ENCODE results near the gene KLHL26. TPM values are rescaled to one million over a fixed set of nuclear protein-coding genes. Genes with fewer than 3 reads are reported as not detected.

Gene KLHL26
- 3.7 to 5.5 TPM (median 3.9 TPM) in 5 replicates for total RNA-seq (2022; extraction: Qiagen RNA extraction)

DNA sequence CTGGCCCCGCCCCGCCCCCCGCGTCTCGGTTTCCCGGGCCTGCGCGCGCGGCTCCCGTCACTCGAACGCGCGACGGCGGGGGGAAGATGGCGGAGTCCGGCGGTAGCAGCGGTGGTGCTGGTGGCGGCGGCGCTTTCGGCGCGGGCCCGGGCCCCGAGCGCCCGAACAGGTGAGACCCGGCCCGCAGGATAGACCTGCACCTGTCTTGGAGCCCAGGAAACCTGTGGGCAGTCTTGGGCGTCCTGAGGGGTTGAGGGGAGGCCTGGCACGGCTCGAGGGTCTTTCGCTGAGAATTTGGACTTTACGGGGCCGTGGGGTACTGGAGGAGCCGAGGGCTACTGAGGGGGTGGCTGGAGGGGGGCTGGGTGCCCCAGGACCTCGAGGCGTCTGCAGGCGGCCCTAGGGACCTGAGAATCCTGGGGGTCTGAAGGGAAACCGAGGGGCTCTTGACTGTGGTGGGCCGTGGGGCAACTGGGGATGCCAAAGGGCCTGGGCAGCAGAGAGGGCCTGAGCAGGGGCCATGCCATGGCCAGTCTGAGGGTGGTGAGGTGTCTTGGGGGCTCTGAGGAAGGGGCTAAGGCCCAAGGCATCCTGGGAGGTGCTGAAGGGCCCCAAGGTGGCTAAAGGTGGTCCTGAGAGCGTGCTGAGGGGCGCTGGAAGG is at the start of gene KLHL26:
TSS of gene KLHL26 (plus strand) at position 60 of the 661 bp plus-strand sequence. CDS start at position 87, 27 bp downstream.

DNA sequence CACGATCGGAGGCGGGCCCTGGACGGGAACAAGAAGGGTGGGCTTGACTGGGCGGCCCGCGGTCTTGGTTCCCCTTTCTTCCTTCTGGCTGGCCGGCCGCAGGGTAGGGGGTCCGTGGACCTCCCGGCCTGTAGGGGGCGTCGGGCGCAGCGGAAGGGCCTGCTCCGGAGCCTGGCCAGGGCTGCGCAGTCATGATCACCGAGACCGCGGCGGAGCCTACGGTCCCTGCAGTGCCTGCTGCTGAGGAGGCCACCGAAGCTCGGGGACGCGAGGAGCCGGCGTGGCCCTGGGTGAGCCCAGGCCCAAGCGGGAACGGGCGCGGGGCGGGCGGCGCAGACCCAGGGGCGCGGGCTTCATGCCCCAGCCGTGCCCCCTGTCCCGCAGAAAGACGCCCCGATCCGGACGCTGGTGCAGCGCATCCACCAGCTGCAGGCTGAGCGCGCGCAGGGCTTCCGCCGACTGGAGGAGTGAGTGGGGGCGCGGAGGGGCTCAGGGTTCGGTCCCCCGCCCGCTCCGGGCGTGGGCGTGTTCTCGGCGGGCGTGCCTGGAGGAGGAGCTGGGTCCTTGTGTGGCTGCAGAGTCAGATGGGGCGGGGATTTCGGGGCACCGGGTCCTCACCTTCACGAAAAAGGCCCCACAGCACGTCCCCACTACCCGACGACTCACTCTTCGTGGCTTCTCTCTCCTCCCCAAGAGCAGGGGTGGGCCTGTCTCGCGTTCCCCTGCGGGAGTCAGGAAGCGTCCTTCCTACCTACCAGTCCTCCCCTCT is 48.0 kb upstream of the KLHL26 start, which contains the start of gene REX1BD:
TSS of gene REX1BD (plus strand) at position 188 of the 769 bp plus-strand sequence. CDS start at position 192, 4 bp downstream.

GRCh38 chr19:18606281-18607225 is 30.3 kb upstream of the KLHL26 start, which contains the start of gene CRLF1:
TSS of gene CRLF1 (minus strand) at chr19:18606799. CDS start at chr19:18606656, 143 bp downstream.

DNA sequence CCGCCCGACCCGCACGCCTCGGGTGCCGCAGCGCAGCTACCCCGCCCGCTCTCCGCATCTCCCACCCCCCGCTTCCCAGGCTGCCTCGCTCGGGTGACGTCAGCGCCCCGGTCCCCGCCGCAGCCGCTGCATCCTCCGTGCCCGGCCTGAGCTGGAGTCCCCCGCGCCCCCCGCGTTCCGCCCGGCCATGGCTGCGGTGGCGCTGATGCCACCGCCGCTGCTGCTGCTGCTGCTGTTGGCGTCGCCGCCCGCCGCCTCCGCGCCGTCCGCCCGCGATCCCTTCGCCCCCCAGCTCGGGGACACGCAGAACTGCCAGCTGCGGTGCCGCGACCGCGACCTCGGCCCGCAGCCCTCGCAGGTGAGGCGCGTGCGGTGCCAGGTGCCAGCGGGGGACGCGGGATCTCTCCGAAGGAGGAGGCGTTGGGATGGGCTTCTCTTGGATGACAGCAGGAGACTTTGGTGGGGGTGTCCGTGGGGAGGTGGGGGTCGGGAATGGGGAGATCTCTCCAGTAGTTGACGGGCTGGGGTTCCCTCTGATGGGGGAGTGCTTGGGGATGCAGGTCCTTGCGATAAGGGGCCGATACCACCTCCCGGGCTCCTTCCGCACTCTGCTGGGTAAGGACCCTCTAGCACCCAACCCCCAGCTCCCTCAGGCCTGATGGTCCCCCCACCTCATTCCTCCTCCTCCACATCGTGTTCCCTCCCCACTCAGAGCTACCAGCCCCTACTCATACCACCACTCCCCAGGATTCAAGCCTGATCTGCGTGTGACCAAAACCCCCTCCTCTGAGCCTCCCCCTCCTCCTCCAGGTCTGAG is 23.8 kb upstream of the KLHL26 start, which contains the start of gene TMEM59L:
TSS of gene TMEM59L (plus strand) at position 99 of the 817 bp plus-strand sequence. CDS start at position 188, 89 bp downstream.

GRCh38 chr19:18683109-18683957 is 46.5 kb downstream of the KLHL26 start, which contains the start of gene CRTC1:
TSS of gene CRTC1 (plus strand) at chr19:18683680. CDS start at chr19:18683703, 23 bp downstream.

Other genes starting within 250 kb of the KLHL26 start
- not detected in 5 replicates for gene LRRC25, start 239.4 kb upstream of the KLHL26 start, total RNA-seq (2022; extraction: Qiagen RNA extraction)
- 31.8 to 51.7 TPM (median 46.8 TPM) in 5 replicates for gene SSBP4, start 217.6 kb upstream of the KLHL26 start, total RNA-seq (2022; extraction: Qiagen RNA extraction)
- 25.7 to 42.9 TPM (median 40.8 TPM) in 5 replicates for gene ISYNA1, start 198.9 kb upstream of the KLHL26 start, total RNA-seq (2022; extraction: Qiagen RNA extraction)
- 4.4 to 5.9 TPM (median 5.2 TPM) in 5 replicates for gene ELL, start 115.0 kb upstream of the KLHL26 start, total RNA-seq (2022; extraction: Qiagen RNA extraction)
- gene FKBP8, start 93.5 kb upstream of the KLHL26 start, total RNA-seq (2022; extraction: Qiagen RNA extraction): 131 to 154 TPM (median 146 TPM) in 5 replicates
- 85.3 to 105 TPM (median 101 TPM) in 5 replicates for gene KXD1, start 79.2 kb upstream of the KLHL26 start, total RNA-seq (2022; extraction: Qiagen RNA extraction)
- gene UBA52, start 65.2 kb upstream of the KLHL26 start, total RNA-seq (2022; extraction: Qiagen RNA extraction): 920 to 1,228 TPM (median 1,167 TPM) in 5 replicates
- gene REX1BD, start 48.2 kb upstream of the KLHL26 start, total RNA-seq (2022; extraction: Qiagen RNA extraction): 31.4 to 59.2 TPM (median 55.1 TPM) in 5 replicates
- 3.8 to 8.7 TPM (median 5.1 TPM) in 5 replicates for gene CRLF1, start 30.2 kb upstream of the KLHL26 start, total RNA-seq (2022; extraction: Qiagen RNA extraction)
- gene TMEM59L, start 24.2 kb upstream of the KLHL26 start, total RNA-seq (2022; extraction: Qiagen RNA extraction): 3.8 to 7.0 TPM (median 5.9 TPM) in 5 replicates
- 3.2 to 4.6 TPM (median 3.7 TPM) in 5 replicates for gene CRTC1, start 46.7 kb downstream of the KLHL26 start, total RNA-seq (2022; extraction: Qiagen RNA extraction)
- 0.09 to 0.27 TPM (median 0.21 TPM) in 5 replicates for gene COMP, start 154.3 kb downstream of the KLHL26 start, total RNA-seq (2022; extraction: Qiagen RNA extraction)
- gene UPF1, start 194.9 kb downstream of the KLHL26 start, total RNA-seq (2022; extraction: Qiagen RNA extraction): 38.3 to 42.6 TPM (median 41.3 TPM) in 5 replicates

Measured in A549 treated with Hydrocortisone at 1 μM for 4 hours (cell line).